ENCODE results near the gene GINS1.

Gene GINS1

DNA sequence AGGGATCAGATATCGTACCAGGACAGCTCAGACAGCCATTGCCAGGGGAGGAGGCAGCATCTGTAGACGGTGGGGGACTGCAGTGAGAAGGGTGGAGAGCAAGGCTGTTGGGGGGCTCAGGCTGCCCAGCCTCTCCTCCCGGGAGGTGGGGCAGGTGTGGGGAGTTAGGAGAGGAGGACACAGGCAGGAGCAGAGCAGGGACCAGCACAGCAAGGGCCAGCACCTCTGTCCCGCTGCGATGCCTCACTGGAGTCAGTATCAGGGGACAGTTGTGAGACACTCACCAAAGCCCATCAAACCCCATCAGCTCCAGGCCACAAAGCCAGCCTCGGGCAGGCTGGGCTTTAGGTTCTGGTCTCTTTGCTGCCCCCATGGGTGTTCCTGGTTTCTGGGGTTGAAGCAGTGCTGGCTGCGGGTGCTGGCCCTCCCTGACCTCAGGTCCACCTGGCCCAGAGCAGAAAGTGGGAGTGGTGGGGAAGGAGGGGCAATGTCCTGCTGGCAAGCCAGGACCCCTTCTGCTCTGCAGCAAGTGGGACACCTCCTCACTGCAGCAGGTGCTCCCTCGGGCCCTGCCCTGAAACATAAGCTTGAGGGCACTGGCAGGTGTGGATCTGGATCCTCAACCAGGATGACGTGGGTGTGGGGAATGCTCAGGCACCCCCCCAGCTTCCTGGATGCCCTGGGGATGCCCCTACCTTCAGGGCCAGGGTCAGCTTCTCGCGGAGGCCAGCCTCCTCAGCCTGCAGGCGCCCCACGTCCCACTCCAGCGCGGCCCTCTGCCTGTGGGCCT lies 83.4 kb downstream of the GINS1 start:
- in situ Hi-C loops (cut with MboI; ENCODE audit: low sequenced_read_pairs), result no loop called here

DNA sequence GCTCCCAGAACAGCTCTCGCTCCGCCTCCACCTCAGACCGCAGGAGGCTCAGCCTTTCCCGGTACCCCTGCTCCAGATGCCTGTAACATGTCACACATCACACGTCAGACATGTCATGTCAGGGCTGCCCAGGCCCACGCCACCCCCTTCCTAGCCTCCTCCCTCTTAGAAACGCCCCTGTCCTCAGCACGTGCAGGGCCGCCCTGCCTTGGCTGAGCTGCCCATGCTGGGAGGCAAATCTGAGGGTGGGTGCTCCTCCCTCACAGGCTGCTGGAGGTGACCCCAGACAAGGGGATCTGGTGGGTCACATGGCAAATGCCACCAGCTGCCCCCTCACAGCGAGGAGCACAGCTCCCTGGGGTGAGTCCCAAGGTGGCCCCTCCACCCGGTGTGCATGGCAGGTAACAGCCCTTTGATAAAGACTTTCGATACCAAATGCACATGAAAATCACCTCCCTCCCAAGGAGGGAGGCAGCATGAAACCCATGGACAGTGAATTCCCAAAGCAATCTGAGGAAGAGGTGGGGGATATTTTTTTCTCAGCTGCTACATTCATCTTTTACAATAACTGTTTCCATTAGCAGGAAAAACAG lies 84.1 kb downstream of the GINS1 start:
- in situ Hi-C loops (cut with MboI; ENCODE audit: low sequenced_read_pairs), result no loop called here

GRCh38 chr20:25493137-25493536 lies 85.7 kb downstream of the GINS1 start:
- in situ Hi-C loops (cut with MboI; ENCODE audit: low sequenced_read_pairs), result no loop called here

- in situ Hi-C loops (cut with MboI; ENCODE audit: low sequenced_read_pairs), result no loop called here
These were observed 86.5 kb downstream of the GINS1 start for GRCh38 chr20:25493748-25494505.

DNA sequence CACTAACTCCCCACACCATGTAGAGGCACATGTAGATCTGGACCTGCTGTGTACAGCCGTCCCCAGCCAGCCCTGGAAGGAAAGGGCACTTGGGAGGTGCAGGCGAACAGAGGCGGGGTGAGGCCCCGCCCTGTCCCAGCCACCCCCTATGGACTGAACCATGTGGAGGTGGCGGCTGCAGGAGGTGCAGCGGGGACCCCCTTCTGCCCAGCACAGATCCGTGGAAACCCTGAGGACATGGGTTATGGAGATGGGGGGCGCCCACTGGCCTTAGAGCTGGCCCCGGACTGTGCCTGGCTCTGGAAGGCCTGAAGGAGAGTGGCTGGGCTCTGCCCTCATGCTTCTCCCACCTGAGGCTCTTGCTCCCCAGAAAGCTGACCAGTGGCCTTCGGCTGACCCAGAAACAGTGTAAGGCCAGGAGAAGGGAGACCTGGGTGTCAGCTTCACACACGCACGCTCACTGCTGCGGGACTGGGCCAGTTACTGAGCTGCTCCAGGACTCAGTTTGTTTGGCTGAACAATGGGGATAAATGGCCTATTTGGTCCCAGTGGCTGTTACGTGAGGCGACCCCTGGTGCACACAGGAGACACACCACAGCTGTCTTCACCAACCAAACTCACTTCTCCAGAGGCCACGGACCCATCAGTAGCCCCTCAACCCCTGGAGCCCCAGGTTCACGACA lies 87.2 kb downstream of the GINS1 start:
- in situ Hi-C loops (cut with MboI; ENCODE audit: low sequenced_read_pairs), result no loop called here

DNA sequence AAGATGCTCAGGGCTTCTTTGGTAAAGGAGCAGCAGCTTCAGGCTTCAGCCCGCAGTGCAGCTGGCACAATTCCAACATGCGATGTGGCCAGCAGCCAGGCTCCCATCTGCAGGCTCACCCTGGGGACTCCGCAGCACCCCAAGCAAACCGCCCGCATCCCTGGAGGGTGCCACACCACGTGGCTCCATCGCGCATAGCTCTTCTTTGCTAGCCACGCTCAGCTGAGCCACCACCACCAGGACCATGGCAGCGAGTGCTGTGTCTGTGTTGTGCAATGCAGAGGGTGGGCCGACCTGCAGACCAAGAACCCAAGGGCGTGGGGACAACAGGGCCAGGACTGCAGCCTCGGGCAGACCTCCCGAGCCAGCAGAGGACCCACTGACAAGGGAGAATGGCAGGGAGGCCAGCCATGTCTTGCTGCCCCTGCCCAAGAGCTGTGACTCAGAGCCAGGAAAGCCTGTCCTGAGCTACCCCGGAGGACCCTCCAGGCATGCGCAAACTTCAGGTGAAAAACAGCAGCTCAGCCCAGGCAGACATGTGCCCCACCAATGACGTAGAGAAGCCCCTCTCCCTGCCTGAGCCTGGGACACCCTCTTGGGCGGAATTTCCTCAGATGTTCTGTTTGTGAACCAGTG lies 87.8 kb downstream of the GINS1 start:
- in situ Hi-C loops (cut with MboI; ENCODE audit: low sequenced_read_pairs), result no loop called here

DNA sequence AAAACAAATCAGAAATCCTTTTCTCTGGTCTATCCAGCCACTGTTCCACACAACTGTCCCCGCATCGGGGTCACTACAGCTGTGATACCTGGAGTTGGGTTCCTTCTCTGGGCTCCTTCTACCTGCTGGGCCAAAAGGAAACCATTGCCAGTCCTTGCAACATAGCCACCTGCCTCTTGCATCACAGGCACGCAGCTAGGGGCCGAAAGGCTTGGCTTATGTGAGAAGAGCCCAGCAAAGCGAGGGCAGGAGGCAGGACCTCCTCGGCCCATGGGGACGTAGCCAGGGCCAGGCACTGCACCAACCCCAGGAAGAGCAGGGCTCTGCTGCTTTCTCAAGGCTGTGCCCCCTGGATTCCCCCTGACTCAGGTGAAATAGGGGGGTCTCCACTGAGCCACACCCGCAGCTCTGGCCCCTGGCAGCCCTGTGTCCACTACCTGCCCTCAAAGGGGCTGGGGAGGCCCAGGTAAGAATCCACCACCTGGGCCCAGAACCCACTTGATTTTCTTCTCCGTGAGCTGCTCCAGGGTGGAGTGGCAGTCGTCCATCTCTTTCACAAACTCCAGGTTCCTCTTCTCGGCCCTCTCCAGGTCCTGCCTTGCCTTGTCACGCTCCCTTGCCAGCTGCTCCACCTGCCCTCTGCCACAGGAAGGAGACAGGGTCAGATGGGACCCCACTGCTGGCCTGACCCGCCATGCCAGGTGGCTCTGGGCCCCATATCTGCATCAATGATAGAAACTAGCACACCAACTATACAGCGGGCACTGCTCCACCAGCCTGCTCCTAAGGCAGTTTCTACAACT lies 88.9 kb downstream of the GINS1 start:
- in situ Hi-C loops (cut with MboI; ENCODE audit: low sequenced_read_pairs), result no loop called here

GRCh38 chr20:25496968-25497401 lies 89.5 kb downstream of the GINS1 start:
- in situ Hi-C loops (cut with MboI; ENCODE audit: low sequenced_read_pairs), result no loop called here

DNA sequence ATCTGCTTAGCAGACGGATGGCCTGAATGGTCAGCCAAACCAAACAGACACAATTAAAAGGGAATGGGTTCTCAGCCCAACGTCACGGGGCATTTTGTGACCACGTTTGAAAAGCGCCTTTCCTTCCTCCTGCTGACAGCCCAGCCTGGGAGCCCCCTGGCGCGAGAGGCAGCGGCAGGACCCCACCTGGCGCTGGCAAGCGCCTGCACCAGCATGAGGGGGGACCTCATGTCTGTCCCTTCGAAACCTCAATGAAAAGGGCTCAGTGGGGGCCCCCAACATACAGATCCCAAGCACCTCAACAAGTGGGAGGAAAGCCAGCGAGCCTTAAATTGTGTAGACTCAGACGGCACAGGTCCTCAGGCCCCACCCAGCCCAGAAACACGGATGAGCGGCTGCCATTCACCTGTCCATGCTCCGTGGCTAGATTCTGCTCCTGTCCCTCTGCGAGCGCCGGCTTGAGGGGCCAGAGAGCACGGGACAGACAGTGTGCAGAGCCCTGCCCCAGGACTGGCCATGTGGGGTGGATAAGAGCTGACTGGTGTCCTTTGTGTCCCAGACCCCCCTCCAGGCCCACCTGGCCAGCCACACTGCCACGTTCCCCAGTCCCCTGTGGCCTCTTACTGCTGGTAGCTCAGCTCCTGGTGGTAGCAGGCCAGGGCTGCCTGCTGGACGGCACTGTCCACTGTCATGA lies 90.3 kb downstream of the GINS1 start:
- in situ Hi-C loops (cut with MboI; ENCODE audit: low sequenced_read_pairs), result no loop called here

Measured in HL-60/S4 treated with retinoic acid at 250 ng/mL for 4 days and 3 days (cell line).